ENCODE measurements around the gene TMEM235.

The TMEM235 gene

GRCh38 chr17:78268951-78269905 is 37.8 kb downstream of the TMEM235 start:
- peaks cover 14% of the 10 kb centered on the region for H3K4me1 ChIP-seq (ENCODE audit: low read length)
- no peak overlapping the region for H3K4me2 ChIP-seq (ENCODE audit: low read length)

GRCh38 chr17:78269955-78270381 is 38.5 kb downstream of the TMEM235 start:
- H3K4me1 ChIP-seq (ENCODE audit: low read length), result peaks cover 14% of the 10 kb centered on the region
- H3K36me3 ChIP-seq (replicated peaks; ENCODE audit: low read depth, low read length), result no peaks in the 10 kb centered on the region
- H3K4me3 ChIP-seq (ENCODE audit: low read length), result no peak overlapping the region
- no peak overlapping the region for H3K27ac ChIP-seq (ENCODE audit: low read length)
- no peaks in the 10 kb centered on the region for H3K79me2 ChIP-seq (ENCODE audit: low read length)
- no peak overlapping the region for H2AFZ ChIP-seq (ENCODE audit: low read depth, low read length)
- H4K20me1 ChIP-seq (ENCODE audit: insufficient read depth, low read length), result no peaks in the 10 kb centered on the region
- H3K4me2 ChIP-seq (ENCODE audit: low read length), result no peak overlapping the region
- no peaks in the 10 kb centered on the region; the same call in 1 of the 2 replicates for H3K9me3 ChIP-seq (ENCODE audit: insufficient read depth, low read length)
- peaks cover 51% of the 10 kb centered on the region for H3K27me3 ChIP-seq (ENCODE audit: low read depth, low read length)
- TF ChIP-seq CTCF (IDR thresholded peaks at IDR 0.05; ENCODE audit: low read depth, low read length), result no peak
- no peak for TF ChIP-seq EZH2phosphoT487 (IDR thresholded peaks at IDR 0.05; ENCODE audit: low read depth)
- H3K9ac ChIP-seq (ENCODE audit: low read length), result no peak overlapping the region

More at GRCh38 chr17:78268951-78269905, 37.8 kb downstream of the TMEM235 start:
- Histone ChIP-seq H3K36me3 (replicated peaks; ENCODE audit: low read depth, low read length) (no peaks in the 10 kb centered on the region), H3K27me3 (ENCODE audit: low read depth, low read length) (peaks cover 51% of the 10 kb centered on the region), H3K27ac (ENCODE audit: low read length) (no peak overlapping the region), H3K4me3 (ENCODE audit: low read length) (no peak overlapping the region), H3K9ac (ENCODE audit: low read length) (no peak overlapping the region), H3K9me3 (ENCODE audit: insufficient read depth, low read length) (no peaks in the 10 kb centered on the region; the same call in 1 of the 2 replicates), H4K20me1 (ENCODE audit: insufficient read depth, low read length) (no peaks in the 10 kb centered on the region), H3K79me2 (ENCODE audit: low read length) (no peaks in the 10 kb centered on the region), H2AFZ (ENCODE audit: low read depth, low read length) (no peak overlapping the region)
- TF ChIP-seq CTCF (IDR thresholded peaks at IDR 0.05; ENCODE audit: low read depth, low read length) (no peak), EZH2phosphoT487 (IDR thresholded peaks at IDR 0.05; ENCODE audit: low read depth) (no peak)

- Histone ChIP-seq H3K79me2 (ENCODE audit: low read length) (no peaks in the 10 kb centered on the region), H3K4me2 (ENCODE audit: low read length) (no peak overlapping the region), H3K4me1 (ENCODE audit: low read length) (peaks cover 23% of the 10 kb centered on the region), H4K20me1 (ENCODE audit: insufficient read depth, low read length) (no peaks in the 10 kb centered on the region), H2AFZ (ENCODE audit: low read depth, low read length) (no peak overlapping the region), H3K9ac (ENCODE audit: low read length) (no peak overlapping the region), H3K9me3 (ENCODE audit: insufficient read depth, low read length) (no peaks in the 10 kb centered on the region; the same call in 1 of the 2 replicates), H3K36me3 (replicated peaks; ENCODE audit: low read depth, low read length) (no peaks in the 10 kb centered on the region), H3K4me3 (ENCODE audit: low read length) (no peak overlapping the region), H3K27me3 (ENCODE audit: low read depth, low read length) (peaks cover 67% of the 10 kb centered on the region), H3K27ac (ENCODE audit: low read length) (no peak overlapping the region)
- TF ChIP-seq EZH2phosphoT487 (IDR thresholded peaks at IDR 0.05; ENCODE audit: low read depth), result no peak
- TF ChIP-seq CTCF (IDR thresholded peaks at IDR 0.05; ENCODE audit: low read depth, low read length), result no peak
These were observed 40.2 kb downstream of the TMEM235 start for GRCh38 chr17:78271419-78272170.
